ENCODE measurements around the gene FNIP1. TPM values are rescaled to one million over a fixed set of nuclear protein-coding genes. Genes with fewer than 3 reads are reported as not detected.
A peak's percentile ranks its signal among the peaks of the same experiment; 100 is the strongest.

Gene FNIP1
- total and polyA plus RNA-seq, 2 donors (not counting 1 experiment from before 2014, with no cell fraction given) = 10.3 to 52.8 TPM

- Histone ChIP-seq H3K4me2 (replicated peaks; ENCODE audit: low read depth, low read length, poor library complexity, severe bottlenecking) (peak overlapping the region; percentile 41), H3K9ac (ENCODE audit: low read length) (peak overlapping the region; percentile 33), H4K20me1 (ENCODE audit: control insufficient read depth, insufficient read depth, low read length, poor library complexity, severe bottlenecking) (peaks cover 57% of the 10 kb centered on the region), H3K9me3 (ENCODE audit: control extremely low read depth in 1 of 3, control insufficient read depth in 2 of 3, insufficient read depth in 1 of 3, low read length in 2 of 3) (peaks cover 0 to 1% (median 0%) of the 10 kb centered on the region in 3 donors), H3K27me3 (replicated peaks in 1 of 4; ENCODE audit: control extremely low read depth in 1 of 4, control insufficient read depth in 3 of 4, insufficient read depth in 4 of 4, low read length in 3 of 4) (no peaks in the 10 kb centered on the region), H3K36me3 (replicated peaks in 1 of 2; ENCODE audit: control extremely low read depth in 1 of 2, control insufficient read depth in 1 of 2, extremely low read depth in 1 of 2, insufficient read depth in 2 of 2, low read length in 1 of 2) (no peaks in the 10 kb centered on the region), H3K4me3 (ENCODE audit: control extremely low read depth in 1 of 5, extremely low read depth in 1 of 5, insufficient read depth in 1 of 5, low read depth in 2 of 5, low read length in 4 of 5) (no peak overlapping the region), H3K27ac (ENCODE audit: low read length in 2 of 2) (no peak overlapping the region), H3K79me2 (ENCODE audit: control insufficient read depth, insufficient read depth, low read length) (peaks cover 98% of the 10 kb centered on the region), H3K4me1 (ENCODE audit: control insufficient read depth in 2 of 2, insufficient read depth in 2 of 2, low read length in 2 of 2) (peaks cover 18 to 27% of the 10 kb centered on the region in 2 donors), H2AFZ (ENCODE audit: insufficient read depth, low read depth, low read length, poor library complexity, severe bottlenecking) (no peak overlapping the region)
- intact Hi-C loops (cut with micrococcal nuclease) = no loop called here
- H3K4me3 Mint-ChIP-seq = no peak overlapping the region
- TF ChIP-seq EZH2 (IDR thresholded peaks at IDR 0.05; ENCODE audit: borderline replicate concordance, insufficient read depth, low read depth, low read length, poor library complexity, severe bottlenecking) = no peak
- no peak for TF ChIP-seq CTCF (IDR thresholded peaks at IDR 0.05)
- no peak for DNase-seq
- no peak overlapping the region for H3K27ac Mint-ChIP-seq
- ATAC-seq (ENCODE audit: low read depth) = no peak
- POLR2A ChIA-PET = no interaction called here
- H3K9me3 Mint-ChIP-seq (ENCODE audit: insufficient read depth) = peaks cover 2% of the 10 kb centered on the region
- H3K27me3 Mint-ChIP-seq = no peaks in the 10 kb centered on the region
- CTCF ChIA-PET = no interaction called here
- no CpG with 5 or more reads among the region's 1 CpG for WGBS (ENCODE audit: insufficient coverage)
- H3K4me1 Mint-ChIP-seq = peaks cover 47% of the 10 kb centered on the region
Measured at GRCh38 chr5:131757830-131758519, 38.8 kb downstream of the FNIP1 start.

- 0% methylated on average over 1 of the region's 1 CpG for WGBS (ENCODE audit: insufficient coverage)
- Mint-ChIP-seq H3K27me3 (no peaks in the 10 kb centered on the region), H3K9me3 (ENCODE audit: insufficient read depth) (no peaks in the 10 kb centered on the region), H3K4me1 (peaks cover 39% of the 10 kb centered on the region), H3K4me3 (no peak overlapping the region), H3K27ac (no peak overlapping the region)
- no peak overlapping the region for H3K9ac ChIP-seq (ENCODE audit: low read length)
- H3K4me3 ChIP-seq (ENCODE audit: control extremely low read depth in 1 of 5, extremely low read depth in 1 of 5, insufficient read depth in 1 of 5, low read depth in 2 of 5, low read length in 4 of 5) = no peak overlapping the region
- ChIA-PET CTCF (no interaction called here), POLR2A (no interaction called here)
- H3K27me3 ChIP-seq (replicated peaks in 1 of 4; ENCODE audit: control extremely low read depth in 1 of 4, control insufficient read depth in 3 of 4, insufficient read depth in 4 of 4, low read length in 3 of 4) = no peaks in the 10 kb centered on the region
- H3K4me1 ChIP-seq (ENCODE audit: control insufficient read depth in 2 of 2, insufficient read depth in 2 of 2, low read length in 2 of 2) = peaks cover 18 to 27% of the 10 kb centered on the region in 2 donors
- H3K4me2 ChIP-seq (replicated peaks; ENCODE audit: low read depth, low read length, poor library complexity, severe bottlenecking) = no peak overlapping the region
- DNase-seq = no peak
- H2AFZ ChIP-seq (ENCODE audit: insufficient read depth, low read depth, low read length, poor library complexity, severe bottlenecking) = no peak overlapping the region
- peaks cover 0 to 2% (median 0%) of the 10 kb centered on the region in 3 donors for H3K9me3 ChIP-seq (ENCODE audit: control extremely low read depth in 1 of 3, control insufficient read depth in 2 of 3, insufficient read depth in 1 of 3, low read length in 2 of 3)
- no peak for ATAC-seq (ENCODE audit: low read depth)
- H3K79me2 ChIP-seq (ENCODE audit: control insufficient read depth, insufficient read depth, low read length) = peaks cover 97% of the 10 kb centered on the region
- H3K27ac ChIP-seq (ENCODE audit: low read length in 2 of 2) = no peak overlapping the region
- intact Hi-C loops (cut with micrococcal nuclease) = no loop called here
- TF ChIP-seq CTCF (IDR thresholded peaks at IDR 0.05) = no peak
- no peak for TF ChIP-seq EZH2 (IDR thresholded peaks at IDR 0.05; ENCODE audit: borderline replicate concordance, insufficient read depth, low read depth, low read length, poor library complexity, severe bottlenecking)
- no peaks in the 10 kb centered on the region for H3K36me3 ChIP-seq (replicated peaks in 1 of 2; ENCODE audit: control extremely low read depth in 1 of 2, control insufficient read depth in 1 of 2, extremely low read depth in 1 of 2, insufficient read depth in 2 of 2, low read length in 1 of 2)
- H4K20me1 ChIP-seq (ENCODE audit: control insufficient read depth, insufficient read depth, low read length, poor library complexity, severe bottlenecking) = peaks cover 57% of the 10 kb centered on the region
Measured at GRCh38 chr5:131756942-131757341, 39.9 kb downstream of the FNIP1 start.
